Keratinocyte (primary cell): Measurements from ENCODE around the gene KDM3B.

Experiments
- CTCF ChIP-seq, 3 experiments: IDR thresholded peaks in 1 of 3; conservative IDR thresholded peaks in 1 of 3; optimal IDR thresholded peaks in 1 of 3; 2 replicates in 2 of 3; 3 replicates in 1 of 3; pipeline versions ENCODE3 to v1.5.1; 2011; ENCODE audit warnings: low read length in 3 of 3, mild to moderate bottlenecking in 3 of 3, moderate library complexity in 2 of 3, control low read depth in 1 of 3, inconsistent platforms in 1 of 3; ENCODE audit not compliant: insufficient read depth in 2 of 3; ENCODE audit errors: extremely low read depth in 1 of 3
- EZH2 ChIP-seq: IDR thresholded peaks from one replicate; pipeline ENCODE4 v1.6.1; 2012; ENCODE audit warnings: inconsistent platforms, mild to moderate bottlenecking, low read length, moderate library complexity

DNA sequence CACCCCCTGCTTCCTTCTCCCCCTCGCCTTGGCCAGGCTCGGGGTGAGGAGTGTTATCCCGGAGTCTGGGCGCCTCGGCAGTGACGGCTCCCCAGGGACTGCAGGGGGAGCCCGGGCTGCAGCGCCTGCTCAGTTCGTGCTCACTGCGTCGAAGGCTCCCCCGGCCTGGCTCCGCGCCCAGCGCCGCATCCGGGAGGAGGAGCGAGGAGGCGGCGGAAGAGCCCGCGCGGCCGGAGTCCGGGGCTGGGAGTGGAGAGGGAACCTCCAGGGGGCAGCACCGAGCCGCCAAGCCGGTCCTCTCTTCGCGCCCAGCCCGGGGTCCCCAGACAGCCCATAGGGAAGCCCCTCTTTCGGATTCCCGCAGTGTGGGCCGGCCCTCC is 111.5 kb downstream of the KDM3B start:
- peak in 1 of 3 experiments; percentile 86 for TF ChIP-seq CTCF (optimal IDR thresholded peaks at IDR 0.05 in 1 of 3, IDR thresholded peaks at IDR 0.05 in 1 of 3, conservative IDR thresholded peaks at IDR 0.05 in 1 of 3; ENCODE audit: extremely low read depth in 1 of 3, insufficient read depth in 2 of 3, low read length in 3 of 3)
- no peak for TF ChIP-seq EZH2
